K562 (cell line): Measurements from ENCODE around the gene TBC1D25. TPM values are rescaled to one million over a fixed set of nuclear protein-coding genes. Genes with fewer than 3 reads are reported as not detected.

ENCODE experiments used
- ATF4 ChIP-seq: fragments of 450-650 bp; formaldehyde crosslinking; IDR thresholded peaks from 2 replicates; pipeline ENCODE4 v1.4.0; 2022; ENCODE audit warnings: mild to moderate bottlenecking, moderate library complexity
- CBX3 ChIP-seq, 2 experiments: IDR thresholded peaks; 1 replicate in 1 of 2; 2 replicates in 1 of 2; pipeline ENCODE4 v1.6.1; 2012; ENCODE audit warnings: inconsistent platforms in 2 of 2, low read length in 2 of 2, borderline replicate concordance in 1 of 2, control low read depth in 1 of 2
- CTCFL ChIP-seq: IDR thresholded peaks from 2 replicates; pipeline ENCODE4 v1.6.1; 2011; ENCODE audit warnings: borderline replicate concordance, low read depth, mild to moderate bottlenecking, moderate library complexity, low read length; ENCODE audit not compliant: insufficient read depth, poor library complexity, severe bottlenecking
- EGR1 ChIP-seq: fragments of 450-650 bp; conservative IDR thresholded peaks from 2 replicates; pipeline ENCODE4 v1.6.1; 2017; ENCODE audit warnings: mild to moderate bottlenecking
- EHMT2 ChIP-seq: fragments of 450-650 bp; IDR thresholded peaks from 2 replicates; pipeline ENCODE4 v1.6.1; 2018; ENCODE audit warnings: antibody characterized with exemption
- FOSL1 ChIP-seq: fragments of 200-800 bp; sonication (Bioruptor generic); conservative IDR thresholded peaks from 2 replicates; pipeline ENCODE4 v1.6.1; 2016; ENCODE audit warnings: missing genetic modification characterization, missing compliant biosample characterization
- FOXP1 ChIP-seq: sonication (generic); formaldehyde crosslinking; IDR thresholded peaks from 2 replicates; pipeline ENCODE4 v1.8.0; 2022; ENCODE audit warnings: mild to moderate bottlenecking, missing genetic modification reagents
- MAX ChIP-seq: sonication (generic); formaldehyde crosslinking; IDR thresholded peaks from 2 replicates; pipeline ENCODE4 v1.9.0; 2022; ENCODE audit warnings: mild to moderate bottlenecking, missing genetic modification reagents
- MECOM ChIP-seq: fragments of 250-450 bp; sonication (Bioruptor Pico); IDR thresholded peaks from 2 replicates; pipeline ENCODE4 v1.8.0; 2022; ENCODE audit warnings: inconsistent platforms
- MEF2A ChIP-seq: IDR thresholded peaks from 2 replicates; pipeline ENCODE4 v1.6.1; 2011; ENCODE audit warnings: low read depth, mild to moderate bottlenecking, low read length, moderate library complexity; ENCODE audit not compliant: control insufficient read depth
- MNT ChIP-seq, 2 experiments: fragments of 450-650 bp; conservative IDR thresholded peaks; 2 replicates each; pipeline ENCODE4 v1.6.1; 2017; ENCODE audit warnings: mild to moderate bottlenecking in 2 of 2, moderate library complexity in 2 of 2
- NFE2 ChIP-seq: IDR thresholded peaks from 2 replicates; pipeline ENCODE4 v1.6.1; 2014; ENCODE audit warnings: antibody characterized with exemption, low read depth
- NR2C1 ChIP-seq, 2 experiments: fragments of 450-650 bp; IDR thresholded peaks; 2 replicates each; pipeline ENCODE4 v1.6.1; 2017; ENCODE audit warnings: mild to moderate bottlenecking in 2 of 2, antibody characterized with exemption in 1 of 2, inconsistent platforms in 1 of 2, missing compliant biosample characterization in 1 of 2, missing genetic modification characterization in 1 of 2
- NR2C2 ChIP-seq, 2 experiments: fragments of 200-800 bp in 1 of 2; sonication (Bioruptor generic) in 1 of 2; sonication (generic) in 1 of 2; formaldehyde crosslinking in 1 of 2; IDR thresholded peaks; 2 replicates each; pipeline versions ENCODE4 v1.6.1 to v1.8.0; 2016 to 2022; ENCODE audit warnings: mild to moderate bottlenecking in 1 of 2, missing compliant biosample characterization in 1 of 2, missing genetic modification characterization in 1 of 2, missing genetic modification reagents in 1 of 2
- NR4A1 ChIP-seq, 2 experiments: fragments of 250-450 bp in 1 of 2; fragments of 450-650 bp in 1 of 2; sonication (Bioruptor Pico) in 1 of 2; IDR thresholded peaks; 2 replicates each; pipeline versions ENCODE4 v1.4.0 to v1.6.1; 2016 to 2020; ENCODE audit warnings: mild to moderate bottlenecking in 2 of 2, missing compliant biosample characterization in 1 of 2, missing genetic modification characterization in 1 of 2, moderate library complexity in 1 of 2
- RBM25 ChIP-seq: fragments of 200-400 bp; formaldehyde crosslinking; IDR thresholded peaks from 2 replicates; pipeline ENCODE4 v1.6.1; 2018; ENCODE audit warnings: low read length, low read depth, moderate library complexity; ENCODE audit not compliant: severe bottlenecking
- SREBF1 ChIP-seq: fragments of 150-350 bp; IDR thresholded peaks from 2 replicates; pipeline ENCODE4 v1.6.1; 2014; ENCODE audit warnings: antibody characterized with exemption, low read depth, low read length, borderline replicate concordance
- ZKSCAN1 ChIP-seq: fragments of 150-350 bp; IDR thresholded peaks from 2 replicates; pipeline ENCODE4 v1.6.1; 2016; ENCODE audit warnings: low read depth, low read length
- ZNF197 ChIP-seq: fragments of 200-800 bp; sonication (Bioruptor generic); IDR thresholded peaks from 2 replicates; pipeline ENCODE4 v1.6.1; 2016; ENCODE audit warnings: low read depth, missing genetic modification characterization, missing compliant biosample characterization
- ZNF395 ChIP-seq: fragments of 200-800 bp; sonication (Bioruptor generic); IDR thresholded peaks from 2 replicates; pipeline ENCODE4 v1.6.1; 2017; ENCODE audit warnings: missing genetic modification characterization, missing compliant biosample characterization
- ZNF57 ChIP-seq: fragments of 450-650 bp; formaldehyde crosslinking; IDR thresholded peaks from 2 replicates; pipeline ENCODE4 v1.4.0; 2020; ENCODE audit warnings: mild to moderate bottlenecking, moderate library complexity
- ZNF830 ChIP-seq: fragments of 250-450 bp; sonication (Bioruptor Pico); IDR thresholded peaks from 2 replicates; pipeline ENCODE4 v1.5.0; 2021; ENCODE audit warnings: mild to moderate bottlenecking
- polyA plus RNA-seq, 8 experiments: library from polyadenylated mRNA; depleted of rRNA in 4 of 8; stranded (reverse) in 5 of 8; unstranded in 3 of 8; fragments of >200 nt; fragmentation: Nextera tagmentation in 2 of 8; fragmentation: Illumina TruSeq in 1 of 8; extraction: Ambion mirVana in 2 of 8; extraction: Trizol in 1 of 8; gene quantifications; 2 replicates each; pipeline versions ENCODE4 v1.2.1 to v1.2.3, GENCODE V29; 2011 to 2014; ENCODE audit warnings: inconsistent platforms in 1 of 8, missing spikeins in 1 of 8
- total RNA-seq, 7 experiments: library from RNA; depleted of rRNA in 6 of 7; stranded (reverse); fragments of >200 nt in 6 of 7; fragmentation: Illumina TruSeq in 2 of 7; extraction: Trizol in 2 of 7; gene quantifications; 2 replicates each; pipeline versions ENCODE4 v1.2.1 to v1.2.3, GENCODE V29; 2011 to 2021; ENCODE audit warnings: low replicate concordance in 1 of 7

The TBC1D25 gene
- total and polyA plus RNA-seq, 9 of the 15 experiments (the other 6 are each of a cell fraction or from before 2014, with no cell fraction given): 0.62 to 10.6 (median 3.9) TPM

GRCh38 chrX:48591255-48591791 is 51.8 kb downstream of the TBC1D25 start (continued):
- TF ChIP-seq ZNF395 (CRISPR knock-in tag) (no peak), ZNF830 (CRISPR knock-in tag) (no peak), SREBF1 (no peak), CTCFL (no peak), NFE2 (no peak), FOXP1 (CRISPR knock-in tag) (no peak), ZKSCAN1 (no peak), MNT (conservative IDR thresholded peaks at IDR 0.05) (peak in 1 of 2 experiments; percentile 46; a peak in 2 of 4 replicates), NR2C2 (CRISPR knock-in tag; IDR thresholded peaks at IDR 0.05) (no peak), NR2C2 (tag; IDR thresholded peaks at IDR 0.05) (no peak), EHMT2 (0 out of 2 replicates have a peak, but pooled peaks have one; percentile 18), MEF2A (no peak), ZNF197 (CRISPR knock-in tag) (no peak), FOSL1 (tag) (peak; percentile 79), RBM25 (no peak), CBX3 (IDR thresholded peaks at IDR 0.05; ENCODE audit: borderline replicate concordance in 1 of 2, low read length in 2 of 2) (no peak), ZNF57 (no peak), MAX (CRISPR knock-in tag) (no peak), MECOM (CRISPR knock-in tag) (no peak), EGR1 (no peak), NR2C1 (IDR thresholded peaks at IDR 0.05) (no peak), NR2C1 (tag; IDR thresholded peaks at IDR 0.05) (no peak), NR4A1 (CRISPR knock-in tag; IDR thresholded peaks at IDR 0.05) (no peak), NR4A1 (tag; IDR thresholded peaks at IDR 0.05) (no peak), ATF4 (CRISPR knock-in tag) (no peak)
